Chondrocyte (in vitro differentiated cells): ENCODE results near the gene CCDC83. TPM values are rescaled to one million over a fixed set of nuclear protein-coding genes. Genes with fewer than 3 reads are reported as not detected.

ENCODE experiments used
- DNase-seq: peaks from one replicate; pipeline ENCODE4 v3.0.0; 2021; ENCODE audit warnings: mixed read lengths, low spot score
- H3K27ac Mint-ChIP-seq: one replicate; pipeline ENCODE4 v1.8.0; 2021; ENCODE audit warnings: mild to moderate bottlenecking, moderate library complexity, mixed read lengths; ENCODE audit not compliant: unreplicated experiment
- H3K27me3 Mint-ChIP-seq: 2 replicates; pipeline ENCODE4 v1.8.0; 2021; ENCODE audit warnings: low read depth, mixed read lengths
- H3K36me3 Mint-ChIP-seq: 2 replicates; pipeline ENCODE4 v1.8.0; 2021; ENCODE audit warnings: low read depth, mixed read lengths
- H3K4me1 Mint-ChIP-seq: 2 replicates; pipeline ENCODE4 v1.8.0; 2021; ENCODE audit warnings: low read depth, mild to moderate bottlenecking, mixed read lengths
- H3K4me3 Mint-ChIP-seq: one replicate; pipeline ENCODE4 v1.8.0; 2021; ENCODE audit warnings: mild to moderate bottlenecking, moderate library complexity, mixed read lengths; ENCODE audit not compliant: unreplicated experiment
- H3K9me3 Mint-ChIP-seq: 2 replicates; pipeline ENCODE4 v1.8.0; 2021; ENCODE audit warnings: low read depth, mixed read lengths
- CTCF ChIP-seq: fragments of 200-600 bp; sonication (generic); IDR thresholded peaks from 2 replicates; pipeline ENCODE4 v1.5.0; 2021; ENCODE audit warnings: antibody characterized with exemption, mild to moderate bottlenecking, moderate library complexity
- total RNA-seq: library from RNA; stranded (reverse); gene quantifications from 3 replicates; pipeline ENCODE4 v1.2.1, GENCODE V29; 2021

Gene CCDC83
- total RNA-seq, 1 donor from 2014 or later = not detected

GRCh38 chr11:85815186-85815931 lies 39.8 kb upstream of the CCDC83 start:
- Mint-ChIP-seq H3K27me3 (no peaks in the 10 kb centered on the region), H3K9me3 (no peaks in the 10 kb centered on the region), H3K4me3 (no peak overlapping the region), H3K27ac (no peak overlapping the region), H3K36me3 (no peaks in the 10 kb centered on the region), H3K4me1 (peaks cover 13% of the 10 kb centered on the region)
- DNase-seq = no peak
- TF ChIP-seq CTCF = no peak

- no peak for DNase-seq
- no peak for TF ChIP-seq CTCF
- no peak overlapping the region for H3K4me3 Mint-ChIP-seq
- no peaks in the 10 kb centered on the region for H3K36me3 Mint-ChIP-seq
- H3K9me3 Mint-ChIP-seq = no peaks in the 10 kb centered on the region
- H3K4me1 Mint-ChIP-seq = peaks cover 29% of the 10 kb centered on the region
- no peaks in the 10 kb centered on the region for H3K27me3 Mint-ChIP-seq
- no peak overlapping the region for H3K27ac Mint-ChIP-seq
Observed at GRCh38 chr11:85819441-85819840, 35.7 kb upstream of the CCDC83 start.

GRCh38 chr11:85821636-85822035 lies 33.5 kb upstream of the CCDC83 start:
- H3K4me3 Mint-ChIP-seq = no peak overlapping the region
- TF ChIP-seq CTCF = no peak
- H3K27ac Mint-ChIP-seq = peak overlapping the region; percentile 55
- no peaks in the 10 kb centered on the region for H3K36me3 Mint-ChIP-seq
- H3K27me3 Mint-ChIP-seq = no peaks in the 10 kb centered on the region
- peaks cover 34% of the 10 kb centered on the region for H3K4me1 Mint-ChIP-seq
- DNase-seq = no peak
- H3K9me3 Mint-ChIP-seq = no peaks in the 10 kb centered on the region

DNA sequence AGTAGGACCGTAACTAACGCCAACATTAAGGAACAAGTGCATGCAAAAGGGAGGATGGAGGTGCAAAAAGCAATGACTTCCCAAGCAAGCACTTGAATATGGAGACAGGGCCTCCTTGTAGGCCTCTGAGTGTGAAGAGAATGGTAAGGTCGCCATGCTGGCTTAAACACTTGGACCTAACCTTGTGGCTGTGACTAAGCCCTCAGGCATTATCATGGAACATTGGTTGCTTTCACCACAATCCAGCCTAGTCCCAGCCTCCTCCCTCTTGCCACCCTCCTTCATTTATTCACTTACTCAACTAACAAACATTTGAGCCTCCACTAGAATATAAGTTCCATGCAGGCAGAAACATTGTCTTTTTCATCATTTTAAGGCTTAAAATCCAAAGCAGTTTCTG lies 32.4 kb upstream of the CCDC83 start:
- Mint-ChIP-seq H3K9me3 (no peaks in the 10 kb centered on the region), H3K4me3 (no peak overlapping the region), H3K36me3 (no peaks in the 10 kb centered on the region), H3K27ac (no peak overlapping the region), H3K4me1 (peaks cover 43% of the 10 kb centered on the region), H3K27me3 (no peaks in the 10 kb centered on the region)
- no peak for DNase-seq
- TF ChIP-seq CTCF = no peak

GRCh38 chr11:85823816-85824215 lies 31.4 kb upstream of the CCDC83 start:
- Mint-ChIP-seq H3K4me3 (no peak overlapping the region), H3K36me3 (no peaks in the 10 kb centered on the region), H3K27me3 (no peaks in the 10 kb centered on the region), H3K9me3 (no peaks in the 10 kb centered on the region), H3K27ac (peak overlapping the region; percentile 28), H3K4me1 (peaks cover 52% of the 10 kb centered on the region)
- no peak for DNase-seq
- no peak for TF ChIP-seq CTCF
